MM.1S (cell line): ENCODE data around the gene RNF227.
A peak's percentile ranks its signal among the peaks of the same experiment; 100 is the strongest.

Experiments used
- DNase-seq: peaks from one replicate; pipeline ENCODE4 v3.0.0-alpha.2; 2015
- H2AFZ ChIP-seq: fragments of 300-600 bp; sonication (generic); 2 replicates; pipeline ENCODE4 v1.6.0; 2016; ENCODE audit warnings: antibody characterized with exemption, low read length
- H3F3A ChIP-seq: fragments of 300-600 bp; sonication (generic); 2 replicates; pipeline ENCODE4 v1.6.1; 2016; ENCODE audit warnings: mild to moderate bottlenecking, antibody characterized with exemption, low read length, moderate library complexity, mixed read lengths; ENCODE audit not compliant: insufficient read depth
- H3K27ac ChIP-seq: fragments of 300-600 bp; sonication (generic); 2 replicates; pipeline ENCODE4 v1.5.1; 2016; ENCODE audit warnings: mild to moderate bottlenecking, low read length
- H3K27me3 ChIP-seq: fragments of 300-600 bp; sonication (generic); replicated peaks from 2 replicates; pipeline ENCODE4 v1.6.0; 2016; ENCODE audit warnings: low read length; ENCODE audit not compliant: insufficient read depth
- H3K36me3 ChIP-seq: fragments of 300-600 bp; sonication (generic); replicated peaks from 2 replicates; pipeline ENCODE4 v1.6.1; 2016; ENCODE audit warnings: mild to moderate bottlenecking, low read length, mixed read lengths; ENCODE audit not compliant: insufficient read depth
- H3K4me1 ChIP-seq: fragments of 300-600 bp; sonication (generic); 2 replicates; pipeline ENCODE4 v1.6.1; 2016; ENCODE audit warnings: low read length, mixed read lengths
- H3K4me2 ChIP-seq: fragments of 300-600 bp; sonication (generic); 2 replicates; pipeline ENCODE4 v1.6.0; 2016; ENCODE audit warnings: low read depth, low read length
- H3K4me3 ChIP-seq: fragments of 300-600 bp; sonication (generic); 2 replicates; pipeline ENCODE4 v1.5.1; 2016; ENCODE audit warnings: low read length, mixed read lengths
- H3K79me2 ChIP-seq: fragments of 300-600 bp; sonication (generic); 2 replicates; pipeline ENCODE4 v1.6.1; 2016; ENCODE audit warnings: mixed run types, low read length, mixed read lengths
- H3K9ac ChIP-seq: fragments of 300-600 bp; sonication (generic); 2 replicates; pipeline ENCODE4 v1.6.1; 2016; ENCODE audit warnings: low read length, mixed read lengths
- H3K9me2 ChIP-seq: fragments of 300-600 bp; sonication (generic); replicated peaks from 2 replicates; pipeline ENCODE4 v1.6.1; 2016; ENCODE audit warnings: mild to moderate bottlenecking, low read length, mixed read lengths; ENCODE audit not compliant: insufficient read depth
- H3K9me3 ChIP-seq: fragments of 300-600 bp; sonication (generic); replicated peaks from 2 replicates; pipeline ENCODE4 v1.6.1; 2016; ENCODE audit warnings: mild to moderate bottlenecking, low read length, mixed read lengths; ENCODE audit not compliant: insufficient read depth
- H4K20me1 ChIP-seq: fragments of 300-600 bp; sonication (generic); 2 replicates; pipeline ENCODE4 v1.6.1; 2016; ENCODE audit warnings: mild to moderate bottlenecking, low read length, moderate library complexity, mixed read lengths; ENCODE audit not compliant: insufficient read depth
- CTCF ChIP-seq: fragments of 300-600 bp; sonication (generic); IDR thresholded peaks from 2 replicates; pipeline ENCODE4 v1.5.1; 2016; ENCODE audit warnings: antibody characterized with exemption, low read length, mixed read lengths
- EZH2 ChIP-seq: fragments of 300-600 bp; sonication (generic); optimal IDR thresholded peaks from 2 replicates; pipeline ENCODE3; 2017; ENCODE audit warnings: low read depth, mild to moderate bottlenecking, antibody characterized with exemption, low read length, mixed read lengths
- EZH2phosphoT487 ChIP-seq: fragments of 300-600 bp; sonication (generic); IDR thresholded peaks from 2 replicates; pipeline ENCODE4 v1.6.1; 2018; ENCODE audit warnings: antibody characterized with exemption, low read length

RNF227 gene

GRCh38 chr17:7951143-7951792 is 35.2 kb upstream of the RNF227 start:
- peak; percentile 79 for DNase-seq
- no peaks in the 10 kb centered on the region for H3K9me2 ChIP-seq
- peak overlapping the region; percentile 50 for H3K27ac ChIP-seq
- H3K27me3 ChIP-seq: no peaks in the 10 kb centered on the region; the same call in 1 of the 2 replicates
- TF ChIP-seq EZH2 (no peak), CTCF (no peak), EZH2phosphoT487 (no peak)
- H3K4me2 ChIP-seq: peak overlapping the region; percentile 38
- H3K36me3 ChIP-seq: no peaks in the 10 kb centered on the region
- H3K79me2 ChIP-seq: no peaks in the 10 kb centered on the region
- no peak overlapping the region for H3K4me3 ChIP-seq
- peak overlapping the region; percentile 22; the same call in 1 of the 2 replicates for H3K9ac ChIP-seq
- no peaks in the 10 kb centered on the region for H4K20me1 ChIP-seq
- no peaks in the 10 kb centered on the region for H3K9me3 ChIP-seq
- no peaks in the 10 kb centered on the region for H3F3A ChIP-seq
- peaks cover 10% of the 10 kb centered on the region for H3K4me1 ChIP-seq
- peak overlapping the region; percentile 27 for H2AFZ ChIP-seq

GRCh38 chr17:7950578-7950977 is 34.5 kb upstream of the RNF227 start:
- no peak overlapping the region for H3K4me2 ChIP-seq
- H3K79me2 ChIP-seq: no peaks in the 10 kb centered on the region
- peaks cover 10% of the 10 kb centered on the region for H3K4me1 ChIP-seq
- H3K9me2 ChIP-seq: no peaks in the 10 kb centered on the region
- H3K4me3 ChIP-seq: no peak overlapping the region
- H3K27me3 ChIP-seq: no peaks in the 10 kb centered on the region
- H2AFZ ChIP-seq: no peak overlapping the region
- no peaks in the 10 kb centered on the region for H3K9me3 ChIP-seq
- H3K36me3 ChIP-seq: no peaks in the 10 kb centered on the region
- H3F3A ChIP-seq: no peaks in the 10 kb centered on the region
- no peaks in the 10 kb centered on the region for H4K20me1 ChIP-seq
- no peak for TF ChIP-seq CTCF
- TF ChIP-seq EZH2: no peak
- TF ChIP-seq EZH2phosphoT487: no peak
- no peak overlapping the region for H3K27ac ChIP-seq
- DNase-seq: no peak
- H3K9ac ChIP-seq: no peak overlapping the region

- H3K4me3 ChIP-seq: no peak overlapping the region
- H3K9ac ChIP-seq: no peak overlapping the region
- TF ChIP-seq EZH2phosphoT487 (no peak), CTCF (no peak), EZH2 (no peak)
- H3K4me1 ChIP-seq: peaks cover 10% of the 10 kb centered on the region
- no peak overlapping the region for H3K27ac ChIP-seq
- H3K27me3 ChIP-seq: no peaks in the 10 kb centered on the region
- no peaks in the 10 kb centered on the region for H3K79me2 ChIP-seq
- H4K20me1 ChIP-seq: no peaks in the 10 kb centered on the region
- no peaks in the 10 kb centered on the region for H3K36me3 ChIP-seq
- no peaks in the 10 kb centered on the region for H3F3A ChIP-seq
- no peak overlapping the region for H2AFZ ChIP-seq
- no peaks in the 10 kb centered on the region for H3K9me3 ChIP-seq
- no peaks in the 10 kb centered on the region for H3K9me2 ChIP-seq
- H3K4me2 ChIP-seq: no peak overlapping the region
- no peak for DNase-seq
Measured at GRCh38 chr17:7947651-7948050, 31.6 kb upstream of the RNF227 start.
